Esophagus muscularis mucosa (tissue), 4 donors: Measurements from ENCODE around the gene TBC1D16. TPM values are rescaled to one million over a fixed set of nuclear protein-coding genes. Genes with fewer than 3 reads are reported as not detected.

Experiments
- DNase-seq: peaks from one replicate; pipeline ENCODE4 v3.0.0-alpha.2; 2017; ENCODE audit errors: extremely low spot score
- H3K27ac ChIP-seq, 4 donors: fragments of 200-600 bp; sonication (generic); replicated peaks in 1 of 4; 1 replicate in 3 of 4; 2 replicates in 1 of 4; pipeline ENCODE4 v1.5.1; 2016 to 2019; ENCODE audit warnings: mild to moderate bottlenecking in 1 of 4
- H3K27me3 ChIP-seq, 4 donors: fragments of 200-600 bp; sonication (generic); one replicate each; pipeline versions ENCODE4 v1.5.1 to v1.6.0; 2016 to 2019
- H3K36me3 ChIP-seq, 4 donors: fragments of 200-600 bp; sonication (generic); one replicate each; pipeline ENCODE4 v1.5.1; 2016 to 2019
- H3K4me1 ChIP-seq, 4 donors: fragments of 200-600 bp; sonication (generic); one replicate each; pipeline ENCODE4 v1.5.1; 2016 to 2019
- H3K4me3 ChIP-seq, 4 donors: fragments of 200-600 bp; sonication (generic); 1 replicate in 2 of 4; 2 replicates in 2 of 4; pipeline ENCODE4 v1.5.1; 2016 to 2019; ENCODE audit warnings: mild to moderate bottlenecking in 4 of 4, moderate library complexity in 1 of 4
- H3K9me3 ChIP-seq, 4 donors: fragments of 200-600 bp; sonication (generic); 1 replicate in 3 of 4; 2 replicates in 1 of 4; pipeline ENCODE4 v1.5.1; 2016 to 2019
- CTCF ChIP-seq, 3 experiments: fragments of 200-600 bp in 2 of 3; fragments of 450-650 bp in 1 of 3; sonication (generic) in 2 of 3; IDR thresholded peaks; one replicate each; pipeline ENCODE4 v1.5.1; 2017 to 2019; ENCODE audit warnings: antibody characterized with exemption in 3 of 3, mild to moderate bottlenecking in 2 of 3, moderate library complexity in 1 of 3
- EP300 ChIP-seq: sonication (generic); formaldehyde crosslinking; IDR thresholded peaks from one replicate; pipeline ENCODE4 v1.6.1; 2017; ENCODE audit warnings: antibody characterized with exemption
- POLR2A ChIP-seq: fragments of 450-650 bp; IDR thresholded peaks from one replicate; pipeline ENCODE4 v1.6.1; 2017; ENCODE audit warnings: antibody characterized with exemption, moderate library complexity, mild to moderate bottlenecking, low read depth
- POLR2AphosphoS5 ChIP-seq, 2 donors: sonication (generic); formaldehyde crosslinking; IDR thresholded peaks; one replicate each; pipeline ENCODE4 v1.6.1; 2017; ENCODE audit warnings: antibody characterized with exemption in 2 of 2
- WGBS: methylation state at CpG from one replicate; pipeline ENCODE4 v1.1.5; 2018; 5-methylcytosine and 5-hydroxymethylcytosine counted together
- intact Hi-C: fragments of 100-400 bp; cut with DNase I; formaldehyde crosslinking; loops from one replicate; pipeline ENCODE4 v1.15.1; 2023
- total RNA-seq, 4 donors: library from RNA; depleted of rRNA; stranded (reverse); fragments of >200 nt; gene quantifications; one replicate each; pipeline versions ENCODE4 v1.1.0 to v1.2.1, GENCODE V29; 2016

TBC1D16 gene
- total RNA-seq, 4 donors from 2014 or later, result 30.3 to 37.4 (median 33.2) TPM

GRCh38 chr17:79921411-79922115, 114.1 kb downstream of the TBC1D16 start:
- Histone ChIP-seq H3K9me3 (no peaks in the 10 kb centered on the region), H3K27ac (no peak overlapping the region), H3K4me3 (no peak overlapping the region), H3K36me3 (no peaks in the 10 kb centered on the region), H3K27me3 (peaks cover 0 to 90% (median 26%) of the 10 kb centered on the region in 4 donors), H3K4me1 (peaks cover 19 to 34% (median 27%) of the 10 kb centered on the region in 4 donors)
- DNase-seq, result no peak
- 56% methylated on average over 28 of the region's 28 CpGs for WGBS
- intact Hi-C loops, result no loop called here
- TF ChIP-seq POLR2A, result no peak
- TF ChIP-seq EP300, result no peak
- TF ChIP-seq POLR2AphosphoS5 (IDR thresholded peaks at IDR 0.05), result no peak
- TF ChIP-seq CTCF (IDR thresholded peaks at IDR 0.05), result no peak

- Histone ChIP-seq H3K9me3 (no peaks in the 10 kb centered on the region), H3K27ac (no peak overlapping the region), H3K4me3 (no peak overlapping the region), H3K27me3 (peaks cover 0 to 89% (median 26%) of the 10 kb centered on the region in 4 donors), H3K36me3 (no peaks in the 10 kb centered on the region), H3K4me1 (peaks cover 21 to 34% (median 27%) of the 10 kb centered on the region in 4 donors)
- no peak for DNase-seq
- WGBS, result 88% methylated on average over 15 of the region's 19 CpGs
- TF ChIP-seq POLR2A, result no peak
- TF ChIP-seq CTCF (IDR thresholded peaks at IDR 0.05), result no peak
- TF ChIP-seq EP300, result no peak
- TF ChIP-seq POLR2AphosphoS5 (IDR thresholded peaks at IDR 0.05), result no peak
- intact Hi-C loops, result no loop called here
Measured at GRCh38 chr17:79920751-79921410, 114.8 kb downstream of the TBC1D16 start.

GRCh38 chr17:79919862-79920720, 115.6 kb downstream of the TBC1D16 start:
- Histone ChIP-seq H3K36me3 (no peaks in the 10 kb centered on the region), H3K27ac (no peak overlapping the region), H3K9me3 (no peaks in the 10 kb centered on the region), H3K4me3 (no peak overlapping the region), H3K27me3 (peaks cover 0 to 89% (median 26%) of the 10 kb centered on the region in 4 donors), H3K4me1 (peaks cover 18 to 28% (median 23%) of the 10 kb centered on the region in 4 donors)
- no peak for DNase-seq
- intact Hi-C loops, result loop anchor here (5.0 kb wide), 1 partner anchor 133 kb away; no protein-coding TSS in a partner anchor
- 41% methylated on average over 7 of the region's 28 CpGs for WGBS
- TF ChIP-seq POLR2AphosphoS5 (IDR thresholded peaks at IDR 0.05) (no peak), POLR2A (no peak), EP300 (no peak), CTCF (IDR thresholded peaks at IDR 0.05) (no peak)

GRCh38 chr17:79919164-79919585, 116.5 kb downstream of the TBC1D16 start:
- H3K36me3 ChIP-seq, result no peaks in the 10 kb centered on the region
- no peak for DNase-seq
- no peaks in the 10 kb centered on the region for H3K9me3 ChIP-seq
- no peak overlapping the region for H3K4me3 ChIP-seq
- peaks cover 17 to 21% (median 19%) of the 10 kb centered on the region in 4 donors for H3K4me1 ChIP-seq
- no peak overlapping the region for H3K27ac ChIP-seq
- WGBS, result 75% methylated on average over 5 of the region's 17 CpGs
- H3K27me3 ChIP-seq, result peaks cover 0 to 88% (median 26%) of the 10 kb centered on the region in 4 donors
- intact Hi-C loops, result loop anchor here (5.0 kb wide), 1 partner anchor 132 kb away; no protein-coding TSS in a partner anchor
- no peak for TF ChIP-seq CTCF (IDR thresholded peaks at IDR 0.05)
- TF ChIP-seq POLR2AphosphoS5 (IDR thresholded peaks at IDR 0.05), result peak; percentile 42 to 52
